Astrocyte of the hippocampus (primary cell): Measurements from ENCODE around the gene DEAF1.
A peak's percentile ranks its signal among the peaks of the same experiment; 100 is the strongest.

Source experiments
- DNase-seq: peaks from one replicate; pipeline ENCODE4 v3.0.0; 2011; ENCODE audit warnings: low read depth, low spot score

DEAF1 gene

DNA sequence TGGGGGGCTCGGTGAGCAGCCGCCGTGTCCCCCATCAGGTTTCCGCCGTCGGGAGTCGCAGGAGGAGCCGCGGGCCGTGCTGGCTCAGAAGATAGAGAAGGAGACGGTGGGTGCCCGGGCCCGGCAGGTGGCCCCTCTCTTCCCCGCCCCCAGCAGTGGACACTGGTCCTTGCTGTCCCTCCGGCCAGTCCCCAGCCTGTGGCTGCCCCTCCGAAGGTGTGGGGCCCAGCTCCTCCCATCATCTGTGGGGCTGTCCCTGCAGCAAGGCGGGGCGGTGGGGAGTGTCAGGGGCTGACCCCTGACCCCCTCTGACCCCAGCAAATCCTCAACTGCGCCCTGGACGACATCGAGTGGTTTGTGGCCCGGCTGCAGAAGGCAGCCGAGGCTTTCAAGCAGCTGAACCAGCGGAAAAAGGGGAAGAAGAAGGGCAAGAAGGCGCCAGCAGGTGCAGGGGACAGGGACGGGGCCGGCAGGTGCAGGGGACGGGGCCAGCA, 26.3 kb upstream of the DEAF1 start:
- no peak for DNase-seq

DNA sequence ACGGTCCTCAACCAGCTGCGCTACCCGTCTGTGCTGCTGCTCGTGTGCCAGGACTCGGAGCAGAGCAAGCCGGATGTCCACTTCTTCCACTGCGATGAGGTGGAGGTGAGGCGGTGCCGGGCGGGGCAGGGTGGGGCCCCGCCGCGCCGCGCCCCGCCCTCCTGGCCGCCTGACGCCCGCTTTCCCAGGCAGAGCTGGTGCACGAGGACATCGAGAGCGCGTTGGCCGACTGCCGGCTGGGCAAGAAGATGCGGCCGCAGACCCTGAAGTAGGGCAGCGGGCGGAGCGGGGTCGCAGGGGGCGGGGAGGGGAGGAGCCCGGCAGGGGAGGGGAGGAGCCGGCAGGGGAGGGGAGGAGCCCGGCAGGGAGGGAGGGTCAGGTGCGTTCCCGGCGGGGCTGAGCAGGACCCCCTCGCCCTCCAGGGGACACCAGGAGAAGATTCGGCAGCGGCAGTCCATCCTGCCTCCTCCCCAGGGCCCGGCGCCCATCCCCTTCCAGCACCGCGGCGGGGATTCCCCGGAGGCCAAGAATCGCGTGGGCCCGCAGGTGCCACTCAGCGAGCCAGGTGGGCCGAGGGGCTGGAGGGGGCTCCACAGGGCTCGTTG, 25.7 kb upstream of the DEAF1 start:
- no peak for DNase-seq

DNA sequence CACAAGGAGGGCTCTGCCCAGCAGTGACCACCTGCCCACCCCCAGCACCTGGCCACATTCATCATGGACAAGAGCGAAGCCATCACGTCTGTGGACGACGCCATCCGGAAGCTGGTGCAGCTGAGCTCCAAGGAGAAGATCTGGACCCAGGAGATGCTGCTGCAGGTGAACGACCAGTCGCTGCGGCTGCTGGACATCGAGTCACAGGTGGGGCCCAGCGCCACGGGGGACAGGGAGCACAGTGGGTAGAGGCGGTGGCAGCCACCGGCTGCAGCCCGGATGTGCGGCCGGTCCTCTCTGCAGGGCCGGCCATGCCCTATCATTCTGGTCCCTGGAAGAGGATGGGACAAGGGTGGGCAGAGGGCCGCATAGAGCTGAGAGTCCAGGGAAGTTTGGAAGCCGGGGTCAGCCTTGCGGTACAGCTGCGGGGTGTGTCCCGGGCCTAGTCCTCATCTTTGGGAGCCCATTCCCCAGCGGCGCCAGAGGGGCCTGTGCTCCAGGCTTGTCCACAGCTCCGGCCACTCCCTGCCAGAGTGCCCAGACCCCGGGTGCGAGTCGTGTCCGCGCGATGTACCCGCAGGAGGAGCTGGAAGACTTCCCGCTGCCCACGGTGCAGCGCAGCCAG, 25.1 kb upstream of the DEAF1 start:
- no peak for DNase-seq

DNA sequence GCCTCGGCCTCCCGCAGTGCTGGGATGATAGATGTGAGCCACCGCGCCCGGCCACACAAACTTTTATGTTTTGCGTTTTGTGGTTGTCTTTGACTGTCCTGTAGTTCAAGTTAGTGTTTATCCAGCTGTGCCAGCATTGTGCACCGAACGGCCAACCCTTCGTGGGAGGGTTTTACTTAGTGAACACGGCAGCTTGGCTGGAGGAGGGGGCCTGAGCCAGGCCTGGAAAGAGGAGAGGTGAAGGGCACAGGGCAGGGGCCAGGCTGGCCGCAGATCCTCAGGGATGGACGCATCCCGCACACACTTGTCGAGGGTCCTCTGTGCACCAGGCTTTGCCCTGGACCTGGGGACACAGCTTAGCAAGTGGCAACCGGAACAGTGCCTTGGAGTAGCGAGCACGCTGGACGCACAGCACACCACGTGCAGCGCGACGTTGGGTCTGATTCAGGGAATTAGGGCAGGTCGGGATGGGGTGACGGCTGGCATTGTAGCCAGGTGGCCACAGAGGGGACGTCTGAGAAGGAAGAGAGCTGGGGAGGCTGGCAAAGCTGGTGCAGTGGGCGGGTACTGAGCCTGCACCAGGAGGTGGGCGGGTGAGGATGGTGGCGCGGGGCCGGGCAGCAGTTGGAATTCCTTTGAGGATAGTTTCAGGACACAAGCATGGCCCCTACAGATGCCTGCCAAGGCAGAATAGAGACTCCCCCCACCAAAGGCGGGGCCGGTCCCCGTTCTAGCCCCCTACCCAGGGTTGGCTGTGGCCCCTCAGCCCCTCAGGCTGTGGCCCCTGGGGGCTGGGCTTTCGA, 24.4 kb upstream of the DEAF1 start:
- no peak for DNase-seq

DNA sequence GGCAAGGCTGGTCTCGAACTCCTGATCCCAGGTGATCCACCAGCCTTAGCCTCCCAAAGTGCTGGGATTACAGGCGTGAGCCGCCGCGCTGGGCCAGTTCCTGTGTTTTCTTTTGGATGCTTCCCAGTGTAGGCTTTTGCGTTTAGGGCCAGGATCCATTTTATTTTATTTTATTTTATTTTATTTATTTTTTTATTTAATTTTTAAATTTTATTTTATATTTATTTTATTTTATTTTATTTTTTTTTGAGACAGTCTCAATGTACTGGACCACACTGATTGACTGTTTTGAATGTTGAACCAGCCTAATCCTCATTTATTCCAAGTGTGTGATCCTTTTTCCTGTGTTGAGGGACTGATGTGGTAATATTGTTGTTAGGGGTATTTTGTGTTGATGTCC, 19.4 kb upstream of the DEAF1 start:
- DNase-seq, result no peak

DNA sequence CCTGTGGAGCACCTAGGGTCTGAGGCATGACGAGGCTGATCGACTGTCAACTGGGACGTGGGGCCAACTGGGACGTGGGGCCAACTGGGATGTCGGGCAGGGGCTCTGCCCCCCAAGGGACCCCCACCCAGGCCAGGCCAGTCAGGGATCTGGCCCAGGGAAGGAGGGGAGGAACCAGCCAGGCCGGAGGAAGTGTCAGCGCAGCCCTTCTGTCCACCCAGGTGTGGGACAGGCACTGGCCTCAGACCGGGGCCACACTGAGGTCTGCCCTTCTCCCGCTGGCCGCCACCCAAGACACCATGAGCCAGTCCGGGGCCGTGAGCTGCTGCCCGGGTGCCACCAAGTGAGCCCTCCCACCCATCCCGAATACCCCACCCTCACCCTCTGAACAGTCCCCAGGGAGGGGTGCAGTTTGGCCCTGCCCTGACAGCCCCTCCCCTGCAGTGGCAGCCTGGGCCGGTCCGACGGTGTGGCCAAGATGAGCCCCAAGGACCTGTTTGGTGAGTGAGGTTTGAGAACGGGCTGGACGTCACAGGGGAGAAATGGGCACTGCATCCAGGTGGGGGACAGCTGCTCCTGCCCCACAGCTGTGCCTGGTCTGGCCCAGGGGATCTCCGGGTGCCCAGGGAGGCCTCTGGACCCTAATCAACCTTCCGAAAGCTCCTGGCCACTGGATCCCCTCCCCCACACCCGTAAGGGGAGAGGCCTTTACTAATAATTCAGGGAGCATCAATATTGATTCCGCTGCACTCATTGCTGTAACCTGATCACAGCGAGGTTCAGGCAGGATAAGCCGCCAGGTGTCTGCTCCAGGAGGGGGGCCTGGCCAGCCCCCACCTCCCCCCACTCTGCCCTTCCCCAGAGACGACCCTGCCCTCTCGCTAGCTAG, 14.3 kb upstream of the DEAF1 start:
- no peak for DNase-seq

DNA sequence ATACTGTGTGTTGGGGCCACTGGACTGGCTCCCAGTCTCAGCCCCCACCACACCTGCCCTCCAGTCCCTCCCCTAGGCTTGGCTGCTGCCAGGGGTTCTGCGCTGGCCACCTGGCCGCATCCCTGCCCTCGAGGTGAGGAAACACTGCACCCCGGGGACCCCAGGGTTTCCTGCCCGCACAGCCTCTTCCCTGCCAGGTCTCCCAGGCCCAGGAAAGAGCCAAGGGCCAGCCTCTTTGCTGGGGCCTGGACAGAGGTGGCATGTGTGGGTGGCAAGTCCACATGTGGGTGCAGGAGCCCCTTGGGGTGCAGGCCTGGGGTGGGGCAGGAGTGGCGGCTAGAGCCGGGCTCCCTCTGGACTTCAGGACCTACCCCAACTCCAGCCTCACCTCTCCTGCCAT, 13.5 kb upstream of the DEAF1 start:
- DNase-seq, result peak; percentile 0

DNA sequence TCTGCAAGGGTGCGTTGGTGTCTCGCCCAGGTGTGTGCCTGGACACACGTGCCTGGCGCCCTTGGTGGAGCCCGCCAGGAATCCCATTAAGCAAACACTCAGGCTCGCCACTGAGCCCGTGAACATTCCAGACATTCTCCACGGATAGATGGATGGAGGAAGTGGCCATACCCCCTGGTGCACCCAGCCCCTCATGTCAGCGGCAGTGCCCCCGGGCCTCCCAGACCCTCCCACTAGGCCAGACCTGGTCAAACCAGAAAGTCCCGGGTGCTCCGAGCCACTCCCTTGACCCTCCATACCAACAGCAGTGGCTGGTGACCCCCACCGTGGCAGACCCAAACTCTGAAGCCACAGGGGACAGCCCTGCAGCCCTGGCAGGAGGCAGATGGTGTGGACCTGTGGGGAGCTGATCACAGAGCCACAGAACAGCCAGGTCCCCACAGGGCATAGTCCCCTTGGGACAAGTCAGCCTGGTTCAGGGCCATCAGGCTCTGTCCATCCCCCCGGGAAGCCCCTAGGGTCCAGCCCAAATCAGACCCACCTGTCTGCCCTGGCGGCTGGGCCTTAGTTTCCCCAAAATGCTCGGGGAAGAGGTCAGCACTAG, 12.9 kb upstream of the DEAF1 start:
- DNase-seq, result peak; percentile 71

DNA sequence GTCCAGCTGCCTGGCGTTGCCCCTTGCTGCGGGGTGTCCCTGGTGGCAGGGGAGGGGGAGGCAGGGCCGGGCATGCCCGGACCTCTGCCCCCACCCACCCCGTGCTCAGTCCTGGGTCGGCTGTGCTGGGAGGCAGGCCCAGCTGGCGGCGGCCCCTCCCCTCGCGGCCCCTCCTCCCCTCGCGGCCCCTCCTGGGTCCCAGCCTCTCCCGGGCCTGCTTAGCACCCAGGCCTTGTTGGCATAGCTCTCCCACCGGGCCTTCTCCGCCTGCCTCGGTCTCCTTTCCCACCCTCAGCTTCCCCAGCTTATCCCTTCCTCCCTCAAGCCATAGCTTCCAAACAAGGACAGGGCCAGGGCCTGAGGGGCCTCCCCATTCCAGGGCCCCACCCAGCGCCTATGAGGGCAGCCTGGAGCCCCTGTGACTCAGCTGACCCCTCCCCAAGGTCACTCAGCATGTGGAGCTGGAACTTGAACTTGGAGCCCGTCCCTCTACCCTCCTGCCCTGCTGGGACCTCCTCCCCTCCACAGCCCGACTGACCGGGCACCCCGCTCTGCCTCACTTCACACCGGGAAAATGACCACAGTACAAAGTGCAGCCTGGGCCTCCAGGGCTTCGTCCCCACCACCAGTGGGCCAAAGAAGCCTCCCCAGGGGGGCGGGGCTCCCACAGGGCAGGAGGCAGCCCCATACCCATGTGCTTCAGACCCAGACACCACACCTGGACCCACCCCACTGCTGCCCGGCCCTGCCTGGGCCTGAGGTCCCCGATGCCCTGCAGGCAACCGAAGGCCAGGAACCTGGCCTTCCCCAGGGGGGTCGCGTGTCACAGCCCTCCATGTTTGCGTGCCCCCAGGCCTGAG, 12.2 kb upstream of the DEAF1 start:
- peak; percentile 74 for DNase-seq

DNA sequence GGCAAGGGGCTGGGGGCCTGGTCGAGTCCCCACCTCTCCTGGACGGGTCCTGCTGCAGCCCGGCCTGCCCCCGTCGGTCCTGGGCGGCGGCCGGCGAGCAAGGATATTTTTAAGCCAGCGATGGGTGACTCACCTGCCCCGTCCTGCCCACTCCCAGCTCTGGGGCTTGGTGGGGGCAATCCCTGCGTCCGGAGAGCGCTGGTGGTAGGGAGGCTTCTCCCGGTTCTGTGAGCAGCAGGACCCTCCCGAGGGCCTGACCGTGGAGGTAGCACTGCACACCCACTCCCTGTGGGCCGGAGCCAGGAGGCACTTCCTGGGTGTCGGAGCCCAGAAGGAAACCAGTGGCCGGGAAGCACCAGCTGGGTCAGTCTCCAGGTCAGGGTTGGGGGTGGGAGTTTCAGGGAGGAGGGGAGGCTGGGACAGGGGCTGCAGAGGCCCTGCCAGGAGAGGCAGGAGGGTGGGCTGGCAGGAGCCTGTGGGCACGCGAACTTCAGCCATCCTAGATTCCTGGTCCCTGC, 11.5 kb upstream of the DEAF1 start:
- DNase-seq, result peak; percentile 73

DNA sequence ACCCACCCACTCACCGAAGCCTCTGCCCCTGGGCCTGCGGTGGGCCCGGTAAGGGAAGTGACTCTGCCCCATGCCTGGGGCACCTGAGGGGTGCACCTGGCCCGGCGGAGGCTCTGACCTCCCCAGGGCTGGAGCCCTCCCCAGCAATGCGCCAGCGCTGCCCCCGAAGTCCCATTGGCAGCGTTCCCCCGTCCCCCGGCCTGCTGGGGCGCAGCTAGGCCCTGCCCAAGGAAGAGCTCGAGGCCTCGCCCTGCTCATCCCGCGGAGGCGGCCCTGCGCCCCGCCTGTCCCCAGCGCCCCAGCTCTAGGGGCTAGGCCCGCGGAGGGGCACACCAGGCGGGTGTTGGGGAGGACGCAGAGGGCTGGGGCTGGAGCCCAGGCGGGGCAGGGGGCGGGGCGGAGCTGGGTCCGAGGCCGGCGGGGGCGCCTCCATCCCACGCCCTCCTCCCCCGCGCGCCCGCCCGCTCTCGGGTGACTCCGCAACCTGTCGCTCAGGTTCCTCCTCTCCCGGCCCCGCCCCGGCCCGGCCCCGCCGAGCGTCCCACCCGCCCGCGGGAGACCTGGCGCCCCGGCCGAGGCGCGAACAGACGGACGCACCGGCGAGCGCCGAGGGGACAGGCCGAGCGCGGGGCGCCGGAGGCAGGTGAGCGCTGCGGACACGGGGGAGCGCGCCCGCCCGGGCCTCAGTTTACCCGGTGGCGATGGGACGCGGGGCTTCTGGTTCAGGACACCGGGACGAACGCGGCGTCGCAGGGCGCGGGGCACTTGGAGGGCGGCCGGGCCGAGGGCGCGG, 10.8 kb upstream of the DEAF1 start, which contains the start of gene EPS8L2:
Gene EPS8L2, plus strand, starts transcription at position 586 of the 793 bp plus-strand sequence. CDS start 3,177 bp downstream, outside the sequence.
- DNase-seq, result peak; percentile 48

DNA sequence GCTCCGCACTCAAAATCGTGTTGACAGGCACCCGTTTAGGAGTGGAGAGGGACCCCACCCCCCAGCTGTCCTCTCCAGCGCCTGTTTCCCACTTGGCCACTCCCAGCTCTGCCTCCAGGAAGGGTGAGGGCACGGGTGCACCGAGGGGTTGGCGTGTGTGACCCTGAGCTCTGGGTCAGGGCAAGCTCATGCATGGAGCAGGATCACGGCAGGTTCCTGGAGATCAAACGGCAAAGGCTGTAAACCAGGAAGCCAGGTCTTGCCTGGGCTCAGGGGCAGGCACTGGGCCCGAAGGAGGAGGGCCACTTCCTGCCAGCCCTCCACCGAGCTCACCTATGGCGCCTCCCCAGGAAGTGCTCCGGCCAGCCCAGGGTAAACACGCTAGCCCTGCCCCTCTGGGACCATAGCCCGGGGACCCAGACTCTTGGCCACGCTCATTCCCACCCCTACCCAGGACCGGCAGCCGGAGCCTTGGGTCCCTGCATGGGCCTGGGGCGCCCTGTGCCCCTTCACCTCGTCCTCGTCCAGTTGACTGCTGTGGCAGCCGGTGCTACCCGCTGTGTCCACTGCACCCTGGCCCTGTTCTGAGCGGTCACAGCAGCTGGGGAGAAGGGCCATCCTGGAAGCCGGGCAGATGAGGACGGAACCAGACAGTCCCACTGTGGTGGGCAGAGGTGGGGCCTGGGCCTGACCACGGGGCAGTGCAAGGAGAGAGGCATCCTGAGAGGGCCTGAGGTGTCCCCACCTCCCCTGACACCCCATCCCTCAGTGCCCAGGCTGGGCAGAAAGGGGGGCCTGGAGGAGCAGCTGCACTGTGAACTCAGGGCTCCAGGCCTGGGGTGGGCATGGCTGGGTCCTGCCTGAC, 10.0 kb upstream of the DEAF1 start:
- DNase-seq, result peak; percentile 9

DNA sequence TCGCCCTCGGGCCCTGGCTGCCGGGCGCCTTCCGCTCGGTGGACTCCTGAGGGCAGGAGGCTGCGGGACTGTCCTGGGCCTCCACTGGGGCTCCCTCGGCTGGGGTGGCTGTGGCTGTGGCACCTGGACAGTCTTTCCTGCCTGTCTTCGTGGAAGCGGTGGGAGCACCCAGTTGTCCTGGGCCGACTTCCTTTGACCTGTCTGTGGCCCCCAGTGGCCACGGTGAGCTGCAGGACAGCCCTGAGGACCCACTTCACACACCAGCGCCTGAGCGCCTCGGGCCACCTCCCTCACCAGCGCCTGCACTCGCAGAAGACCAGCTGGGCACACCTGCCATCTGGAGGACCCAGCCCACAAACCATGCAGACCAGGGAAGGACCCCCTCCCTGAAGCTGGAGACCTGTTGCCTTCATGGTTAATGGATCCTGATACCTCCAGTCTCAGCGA, 9.2 kb upstream of the DEAF1 start:
- DNase-seq, result peak; percentile 0

DNA sequence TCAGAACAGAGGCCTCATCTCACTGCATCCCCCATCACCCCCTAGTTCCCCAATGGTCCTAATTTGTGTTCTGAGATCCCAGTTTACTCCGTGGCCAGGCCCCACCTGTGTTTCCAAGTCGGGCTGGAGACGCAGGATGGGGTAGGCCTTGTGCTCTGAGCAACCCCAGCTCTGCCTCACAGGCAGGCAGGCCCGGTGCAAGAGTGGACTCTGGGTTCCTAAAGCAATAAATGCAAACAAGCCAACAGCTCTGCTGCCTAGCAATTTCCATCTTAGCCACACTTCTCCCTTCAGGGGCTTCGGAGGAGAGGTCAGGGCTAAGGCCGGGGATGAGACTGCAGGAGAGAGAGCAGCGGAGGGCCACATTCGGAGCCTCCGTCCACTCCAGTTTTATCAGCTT, 8.5 kb upstream of the DEAF1 start:
- DNase-seq, result no peak

DNA sequence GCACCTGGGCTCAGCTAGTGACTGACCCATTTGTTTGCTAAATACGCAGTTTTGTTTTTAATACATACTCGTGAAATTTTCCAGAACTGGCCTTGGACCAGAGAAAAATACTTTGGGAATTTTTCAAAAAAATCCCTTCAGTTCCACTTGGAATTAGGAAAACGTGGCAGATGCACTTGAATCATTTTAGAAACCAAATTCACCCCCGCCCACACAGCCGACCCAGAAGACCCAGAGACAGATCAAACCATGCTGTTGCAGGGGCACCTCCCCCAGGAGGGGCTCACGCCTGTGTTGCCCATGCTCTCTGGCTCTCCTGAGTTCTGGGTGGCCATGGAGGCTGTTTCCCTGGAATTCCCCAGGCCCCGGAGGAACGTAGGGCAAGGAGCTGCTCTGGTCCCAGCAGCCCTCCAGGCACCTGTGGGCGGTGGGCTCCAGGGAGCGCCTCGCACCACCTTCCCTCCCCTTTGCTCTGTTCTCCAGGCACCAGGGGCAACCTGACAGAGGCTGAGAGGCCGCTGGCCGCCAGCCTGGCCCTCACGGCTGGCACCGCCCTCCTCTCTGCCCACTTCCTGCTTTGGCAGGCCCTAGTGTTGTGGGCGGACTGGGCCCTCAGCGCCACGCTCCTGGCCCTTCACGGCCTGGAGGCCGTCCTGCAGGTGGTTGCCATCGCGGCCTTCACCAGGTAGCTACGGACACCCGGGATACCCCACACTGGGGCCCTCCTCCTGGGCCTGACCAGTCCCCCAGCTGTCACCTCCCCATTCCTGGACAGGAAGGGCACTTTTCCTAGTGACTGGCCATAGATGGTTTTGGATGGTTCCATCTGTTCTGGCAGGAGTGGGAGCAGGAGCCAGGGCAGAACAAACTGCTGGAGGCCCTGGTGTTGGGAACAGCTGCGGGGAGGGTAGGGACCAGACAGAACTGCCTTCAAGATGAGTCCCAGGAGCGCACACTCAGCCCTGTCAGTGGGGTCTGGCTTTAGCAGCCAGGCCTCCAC, 7.7 kb upstream of the DEAF1 start:
- DNase-seq, result no peak

DNA sequence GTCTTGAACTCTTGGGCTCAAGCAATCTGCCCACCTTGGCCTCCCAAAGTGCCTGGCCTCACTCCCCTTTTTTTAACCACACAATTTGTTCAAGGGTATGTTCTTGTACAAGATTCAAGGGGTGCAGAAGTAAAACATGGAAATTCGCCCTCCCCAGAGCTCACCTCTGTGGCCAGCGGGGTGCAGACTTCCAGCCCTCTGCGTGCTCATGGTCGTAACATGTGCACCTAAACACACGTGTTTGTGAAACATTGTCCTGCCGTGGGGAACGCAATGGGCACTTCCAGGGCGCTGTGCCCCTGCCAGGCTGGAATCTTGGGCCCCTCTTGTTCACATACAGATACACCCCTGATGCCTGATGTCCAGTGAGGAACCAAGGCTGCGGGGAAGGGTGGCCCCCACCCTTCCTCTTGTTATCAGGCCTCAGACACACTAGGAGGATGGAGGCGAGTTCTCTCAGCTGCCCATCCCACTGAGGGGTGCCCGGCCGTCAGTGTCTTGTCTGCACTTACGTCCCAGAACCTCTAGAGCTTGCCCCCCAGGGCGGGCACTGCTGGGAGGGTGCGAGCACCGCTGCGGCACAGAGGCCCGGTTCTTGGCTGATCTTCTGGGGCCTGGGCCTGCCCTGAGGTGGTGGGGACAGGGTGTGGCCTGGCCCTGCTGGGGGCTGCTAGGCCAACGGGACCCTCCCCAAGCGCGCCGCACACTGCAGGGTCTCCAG, 6.9 kb upstream of the DEAF1 start:
- no peak for DNase-seq
